HG02840 (cell line): Measurements from ENCODE around the gene CDC25B.

Source experiments
- ATAC-seq: cut with Tn5 transposase; IDR thresholded peaks from one replicate; pipeline ENCODE4 v1.9.1; 2021; ENCODE audit warnings: mild to moderate bottlenecking, moderate library complexity, moderate number of reproducible peaks; ENCODE audit not compliant: unreplicated experiment, low FRiP score

The CDC25B gene

DNA sequence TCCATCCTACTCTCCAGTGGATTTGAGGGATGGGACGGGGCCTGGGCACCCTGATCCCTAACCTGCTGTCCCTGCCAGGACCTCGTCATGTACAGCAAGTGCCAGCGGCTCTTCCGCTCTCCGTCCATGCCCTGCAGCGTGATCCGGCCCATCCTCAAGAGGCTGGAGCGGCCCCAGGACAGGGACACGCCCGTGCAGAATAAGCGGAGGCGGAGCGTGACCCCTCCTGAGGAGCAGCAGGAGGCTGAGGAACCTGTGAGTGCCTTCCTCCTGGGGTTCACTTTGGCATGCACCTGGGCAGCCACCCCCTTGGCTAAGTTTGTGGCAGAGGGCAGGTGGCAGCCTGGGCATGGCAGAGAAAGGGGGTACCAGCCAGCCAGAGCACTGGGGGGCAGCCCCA, 5.7 kb downstream of the CDC25B start:
- ATAC-seq: no peak

DNA sequence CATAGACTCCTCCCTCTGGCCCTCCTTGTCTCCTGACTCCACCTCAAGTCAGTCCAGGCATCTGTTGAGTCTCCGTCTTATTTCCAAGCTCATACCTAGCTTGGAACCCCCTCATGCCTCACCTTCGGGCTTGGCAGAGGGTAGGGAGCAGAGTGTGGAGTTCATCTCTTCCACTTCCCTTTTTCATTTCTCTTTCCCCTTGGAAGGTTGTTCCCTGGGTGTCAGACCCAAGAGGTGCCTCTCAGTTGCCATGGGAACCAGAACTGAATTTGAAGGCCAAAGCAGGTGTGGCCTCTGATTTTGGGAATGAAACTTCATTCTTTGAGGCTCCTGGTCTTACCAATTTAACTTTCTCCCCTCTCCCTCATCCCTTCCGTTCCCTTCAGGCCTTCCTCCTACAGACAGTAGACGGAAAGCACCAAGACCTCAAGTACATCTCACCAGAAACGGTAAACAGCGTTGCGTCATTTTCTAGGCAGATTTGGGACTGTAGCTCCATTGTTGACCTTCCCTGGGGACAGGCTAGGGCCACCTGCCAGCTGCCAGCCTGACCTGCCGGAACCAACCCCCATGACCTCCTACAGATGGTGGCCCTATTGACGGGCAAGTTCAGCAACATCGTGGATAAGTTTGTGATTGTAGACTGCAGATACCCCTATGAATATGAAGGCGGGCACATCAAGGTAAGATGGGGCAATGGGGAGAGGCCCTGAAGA, 6.6 kb downstream of the CDC25B start:
- no peak for ATAC-seq

DNA sequence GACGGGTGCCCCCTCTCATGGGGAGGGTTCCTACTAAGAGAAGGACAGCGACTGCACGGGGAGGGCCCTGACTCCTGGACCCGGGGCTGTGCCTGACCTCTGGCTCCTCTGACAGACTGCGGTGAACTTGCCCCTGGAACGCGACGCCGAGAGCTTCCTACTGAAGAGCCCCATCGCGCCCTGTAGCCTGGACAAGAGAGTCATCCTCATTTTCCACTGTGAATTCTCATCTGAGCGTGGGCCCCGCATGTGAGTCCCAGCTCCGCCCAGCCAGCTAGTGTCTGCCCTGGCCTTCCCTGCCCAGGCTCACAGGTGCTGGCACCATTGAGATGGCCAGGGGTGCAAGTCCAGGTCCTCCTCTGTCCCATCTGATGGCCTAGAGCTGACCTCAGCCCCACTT, 7.2 kb downstream of the CDC25B start:
- ATAC-seq: no peak

DNA sequence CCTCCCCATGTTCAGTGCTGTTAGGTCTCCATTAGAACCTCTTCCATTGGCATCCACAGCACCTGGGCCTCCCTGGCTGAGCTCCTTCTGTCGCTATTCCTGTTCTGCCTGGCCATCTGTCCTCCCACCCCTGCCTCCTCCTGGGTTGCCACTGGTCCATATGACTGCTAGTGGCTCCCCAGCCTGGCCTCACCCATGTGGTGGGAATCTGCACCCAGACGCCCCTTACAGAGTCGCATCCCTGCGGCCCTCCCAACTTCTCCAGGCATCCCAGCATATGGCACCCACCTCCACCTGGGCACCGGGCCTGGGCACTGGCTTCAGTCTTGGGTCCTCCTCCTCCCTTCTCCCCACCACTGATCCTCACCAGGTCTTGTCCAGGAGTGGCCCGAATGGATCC, 7.7 kb downstream of the CDC25B start:
- ATAC-seq: no peak

DNA sequence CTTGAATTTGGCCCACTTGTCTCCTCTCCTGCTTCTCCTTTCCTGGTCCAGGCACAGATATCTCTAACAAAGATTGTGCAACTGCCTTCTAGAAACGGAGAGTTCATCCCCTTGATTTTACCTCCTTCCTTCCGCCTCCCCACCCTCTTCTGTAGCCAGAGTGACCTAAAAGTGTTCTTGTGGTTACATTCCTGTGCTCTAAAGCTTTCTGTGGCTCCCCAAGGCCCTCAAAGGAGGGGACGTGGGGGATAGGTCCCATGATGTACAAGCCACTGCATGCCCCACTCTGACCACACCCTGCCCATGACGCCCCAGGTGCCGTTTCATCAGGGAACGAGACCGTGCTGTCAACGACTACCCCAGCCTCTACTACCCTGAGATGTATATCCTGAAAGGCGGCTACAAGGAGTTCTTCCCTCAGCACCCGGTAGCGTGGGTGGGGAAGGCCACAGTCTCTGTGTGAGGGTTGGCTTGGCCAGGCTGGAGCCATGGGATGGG, 8.2 kb downstream of the CDC25B start:
- ATAC-seq: no peak

DNA sequence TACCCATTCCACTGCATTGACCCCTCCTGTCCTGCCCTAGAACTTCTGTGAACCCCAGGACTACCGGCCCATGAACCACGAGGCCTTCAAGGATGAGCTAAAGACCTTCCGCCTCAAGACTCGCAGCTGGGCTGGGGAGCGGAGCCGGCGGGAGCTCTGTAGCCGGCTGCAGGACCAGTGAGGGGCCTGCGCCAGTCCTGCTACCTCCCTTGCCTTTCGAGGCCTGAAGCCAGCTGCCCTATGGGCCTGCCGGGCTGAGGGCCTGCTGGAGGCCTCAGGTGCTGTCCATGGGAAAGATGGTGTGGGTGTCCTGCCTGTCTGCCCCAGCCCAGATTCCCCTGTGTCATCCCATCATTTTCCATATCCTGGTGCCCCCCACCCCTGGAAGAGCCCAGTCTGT, 8.7 kb downstream of the CDC25B start:
- no peak for ATAC-seq

DNA sequence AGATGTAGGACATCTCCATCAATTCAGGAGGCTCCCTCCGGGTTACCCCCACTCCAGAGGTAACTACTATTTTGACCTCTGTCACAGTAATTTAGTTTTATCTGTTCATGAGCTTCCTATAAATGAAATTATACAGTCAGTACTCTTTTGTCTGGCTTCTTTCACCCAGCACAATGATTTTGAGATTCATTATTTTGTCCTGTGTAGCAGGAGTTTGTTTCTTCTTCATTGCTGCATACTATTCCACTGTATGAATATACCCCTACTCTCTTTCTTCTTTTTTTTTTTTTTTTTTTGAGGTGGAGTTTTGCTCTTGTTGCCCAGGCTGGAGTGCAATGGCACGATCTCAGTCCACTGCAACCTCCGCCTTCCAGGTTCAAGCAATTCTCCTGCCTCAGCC, 12.4 kb downstream of the CDC25B start:
- ATAC-seq: no peak

DNA sequence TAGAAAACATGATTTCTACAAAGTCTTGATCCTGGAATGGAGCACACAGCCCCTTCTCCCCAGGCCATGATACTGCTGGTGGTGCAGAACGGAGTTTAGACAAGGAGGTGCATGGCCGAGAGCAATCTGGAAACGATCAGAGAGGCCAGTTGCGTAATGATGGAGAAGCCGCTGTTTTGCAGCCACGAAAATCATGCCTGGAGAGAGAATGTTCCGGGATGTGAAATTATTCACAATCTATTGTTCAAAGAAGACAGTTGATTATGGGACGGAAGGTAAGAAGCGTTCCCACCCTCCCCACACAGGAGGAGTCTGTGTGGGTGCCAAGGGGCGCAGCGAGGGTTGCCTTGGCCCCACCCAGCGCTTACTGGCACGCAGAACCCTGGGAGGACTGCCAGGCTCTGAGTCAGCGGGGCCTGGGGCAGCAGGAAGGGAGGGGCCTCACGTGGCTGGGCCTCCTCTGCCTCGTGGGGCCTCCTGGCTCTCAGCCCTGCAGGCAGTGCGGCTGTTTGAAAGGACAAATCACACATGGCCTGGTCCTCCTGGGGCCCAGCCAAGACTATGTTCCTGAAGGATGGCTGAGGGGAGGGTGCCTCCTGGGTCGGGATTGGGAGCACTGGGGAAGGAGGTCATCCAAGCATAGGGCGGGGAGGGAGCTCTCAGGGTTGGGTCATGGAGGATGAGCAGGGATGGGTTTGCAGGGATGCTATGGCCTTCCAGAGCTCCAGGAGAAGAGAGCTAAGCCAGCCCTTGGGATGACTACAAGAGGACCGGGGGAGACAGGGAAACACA, 15.6 kb downstream of the CDC25B start:
- no peak for ATAC-seq

DNA sequence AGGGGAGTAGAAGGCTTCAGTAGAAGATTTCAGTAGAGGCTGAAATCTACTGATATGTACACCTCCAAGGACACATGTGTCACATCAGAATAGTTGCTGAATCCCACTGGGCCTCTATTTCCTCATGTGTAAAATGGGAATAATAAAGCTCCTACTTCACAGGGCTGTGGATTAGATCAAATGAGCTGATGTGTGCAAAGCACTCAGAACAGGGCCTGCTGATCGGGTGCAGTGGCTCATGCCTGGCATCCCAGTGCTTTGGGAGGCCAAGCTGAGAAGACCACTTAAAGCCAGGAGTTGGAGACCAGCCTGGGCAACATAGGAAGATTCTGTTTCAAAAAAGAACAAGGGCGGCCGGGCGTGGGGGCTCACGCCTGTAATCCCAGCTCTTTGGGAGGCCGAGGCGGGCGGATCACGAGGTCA, 16.2 kb downstream of the CDC25B start:
- ATAC-seq: no peak

DNA sequence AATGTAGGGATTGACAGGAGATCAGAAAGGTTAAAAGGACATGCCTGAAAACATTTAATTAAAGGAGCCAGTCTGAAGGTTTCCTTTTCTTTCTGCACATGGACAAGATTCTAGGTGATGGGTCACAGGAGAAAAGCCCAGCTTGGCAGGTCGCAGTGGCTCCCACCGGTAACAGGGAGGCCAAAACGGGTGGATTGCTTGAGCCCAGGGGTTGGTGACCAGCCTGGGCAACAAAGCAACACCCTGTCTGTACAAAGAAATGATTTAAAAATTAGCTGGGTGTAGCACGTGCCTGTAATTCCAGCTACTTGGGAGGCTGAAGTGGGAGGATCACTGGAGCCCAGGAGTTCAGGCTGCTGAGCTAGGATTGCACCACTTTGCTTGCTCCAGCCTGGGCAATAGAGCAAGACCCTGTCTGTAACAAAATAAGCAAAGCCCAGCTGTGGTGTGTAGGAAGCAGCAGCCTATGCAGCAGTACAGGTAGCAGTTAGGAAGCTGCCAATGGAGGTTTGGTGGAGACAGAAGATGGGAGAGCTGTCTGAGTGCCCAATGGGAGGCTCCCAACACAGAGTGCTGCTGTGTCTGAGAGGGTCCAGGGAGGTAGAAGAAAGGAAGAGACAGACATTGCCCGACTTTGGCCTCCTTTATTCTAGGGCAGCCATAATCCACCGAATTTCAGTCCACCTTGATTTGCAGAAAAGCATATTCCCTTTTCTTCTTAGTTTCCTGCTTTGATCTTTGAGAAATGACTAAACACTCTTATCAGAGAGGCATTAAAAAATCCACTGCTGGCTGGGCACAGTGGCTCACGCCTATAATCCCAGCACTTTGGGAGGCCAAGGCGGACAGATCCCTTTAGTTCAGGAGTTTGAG, 17.1 kb downstream of the CDC25B start:
- no peak for ATAC-seq

DNA sequence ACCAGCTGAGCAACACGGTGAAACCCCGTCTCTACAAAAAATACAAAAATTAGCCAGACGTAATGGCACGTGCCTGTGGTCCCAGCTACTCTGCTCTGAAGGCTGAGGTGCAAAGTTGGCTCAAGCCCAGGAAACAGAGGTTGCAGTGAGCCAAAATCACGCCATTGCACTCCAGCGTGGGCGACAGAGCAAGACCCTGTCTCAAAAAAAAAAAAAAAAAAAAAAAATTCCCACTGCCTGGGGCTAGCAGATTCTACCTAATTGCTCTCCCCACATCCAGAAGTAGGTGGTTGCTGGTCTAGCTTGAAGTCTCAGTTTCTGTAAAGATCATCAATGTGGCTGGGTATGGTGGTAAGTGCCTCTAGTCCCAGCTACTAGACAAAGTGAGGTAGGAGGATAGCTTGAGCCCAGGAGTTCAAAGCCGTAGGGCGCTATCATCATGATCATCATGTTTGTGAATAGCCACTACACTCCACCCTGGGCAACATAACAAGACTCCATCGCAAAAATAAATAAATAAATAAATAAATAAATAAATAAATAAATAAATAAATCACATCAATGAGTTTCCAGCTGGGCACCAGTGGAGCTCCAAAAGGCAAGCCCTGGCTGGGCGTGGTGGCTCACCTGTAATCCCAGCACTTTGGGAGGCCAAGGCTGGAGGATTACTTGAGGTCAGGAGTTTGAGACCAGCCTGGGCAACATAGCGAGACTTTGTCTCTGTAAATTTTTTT, 17.9 kb downstream of the CDC25B start:
- no peak for ATAC-seq

DNA sequence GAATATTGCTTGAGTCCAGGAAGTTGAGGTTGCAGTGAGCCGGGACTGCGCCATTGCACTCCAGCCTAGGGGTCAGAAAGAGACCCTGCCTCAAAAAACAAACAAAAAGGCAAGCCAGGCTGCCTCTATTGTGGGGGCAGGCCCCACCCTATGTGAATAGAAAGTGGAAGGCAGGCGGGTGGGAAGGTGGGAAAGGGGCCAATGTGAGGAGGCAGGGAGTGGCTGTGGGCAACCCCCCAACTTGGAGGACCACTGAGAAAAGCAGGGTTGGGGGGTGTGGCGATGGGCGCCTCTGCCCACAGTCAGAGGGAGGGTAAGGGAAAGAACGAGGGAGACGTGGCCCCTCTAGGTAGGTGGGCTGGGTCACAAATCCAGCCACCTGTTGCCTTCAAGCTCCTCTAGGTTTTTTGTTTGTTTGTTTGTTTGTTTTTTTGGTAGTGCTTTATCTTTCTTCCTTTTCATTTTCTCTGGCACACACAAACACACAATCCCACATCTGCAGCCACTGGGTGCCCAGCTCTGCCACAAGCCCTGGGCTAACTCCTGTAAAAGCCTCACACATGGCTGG, 18.9 kb downstream of the CDC25B start:
- no peak for ATAC-seq

DNA sequence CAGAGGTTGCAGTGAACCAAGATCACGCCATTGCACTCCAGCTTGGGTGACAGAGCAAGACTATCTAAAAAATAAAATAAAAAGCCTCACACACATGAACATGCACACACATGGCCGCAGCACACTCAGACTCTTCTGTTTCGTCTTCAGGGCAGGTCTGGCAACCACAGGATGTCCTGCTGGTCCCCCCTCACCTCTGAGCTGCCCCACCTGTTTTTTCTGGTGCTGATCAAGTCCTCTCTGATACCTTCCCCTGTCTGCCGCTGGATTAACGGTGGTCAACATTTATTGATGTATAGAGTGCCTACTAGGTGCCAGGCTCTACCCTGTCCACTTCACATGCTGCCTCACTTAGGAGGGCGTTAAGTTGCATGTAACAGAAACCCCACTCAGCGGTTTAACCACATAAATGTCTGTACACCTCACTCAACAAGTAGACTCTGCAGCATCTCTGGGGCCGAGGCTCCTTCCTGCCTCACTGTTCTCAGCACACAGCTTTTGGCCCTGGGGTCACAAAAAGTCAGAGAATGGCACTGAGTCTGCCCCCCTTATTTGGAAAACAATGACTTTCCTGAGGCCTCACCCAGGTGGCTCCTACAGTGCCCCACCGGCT, 19.7 kb downstream of the CDC25B start:
- ATAC-seq: no peak

DNA sequence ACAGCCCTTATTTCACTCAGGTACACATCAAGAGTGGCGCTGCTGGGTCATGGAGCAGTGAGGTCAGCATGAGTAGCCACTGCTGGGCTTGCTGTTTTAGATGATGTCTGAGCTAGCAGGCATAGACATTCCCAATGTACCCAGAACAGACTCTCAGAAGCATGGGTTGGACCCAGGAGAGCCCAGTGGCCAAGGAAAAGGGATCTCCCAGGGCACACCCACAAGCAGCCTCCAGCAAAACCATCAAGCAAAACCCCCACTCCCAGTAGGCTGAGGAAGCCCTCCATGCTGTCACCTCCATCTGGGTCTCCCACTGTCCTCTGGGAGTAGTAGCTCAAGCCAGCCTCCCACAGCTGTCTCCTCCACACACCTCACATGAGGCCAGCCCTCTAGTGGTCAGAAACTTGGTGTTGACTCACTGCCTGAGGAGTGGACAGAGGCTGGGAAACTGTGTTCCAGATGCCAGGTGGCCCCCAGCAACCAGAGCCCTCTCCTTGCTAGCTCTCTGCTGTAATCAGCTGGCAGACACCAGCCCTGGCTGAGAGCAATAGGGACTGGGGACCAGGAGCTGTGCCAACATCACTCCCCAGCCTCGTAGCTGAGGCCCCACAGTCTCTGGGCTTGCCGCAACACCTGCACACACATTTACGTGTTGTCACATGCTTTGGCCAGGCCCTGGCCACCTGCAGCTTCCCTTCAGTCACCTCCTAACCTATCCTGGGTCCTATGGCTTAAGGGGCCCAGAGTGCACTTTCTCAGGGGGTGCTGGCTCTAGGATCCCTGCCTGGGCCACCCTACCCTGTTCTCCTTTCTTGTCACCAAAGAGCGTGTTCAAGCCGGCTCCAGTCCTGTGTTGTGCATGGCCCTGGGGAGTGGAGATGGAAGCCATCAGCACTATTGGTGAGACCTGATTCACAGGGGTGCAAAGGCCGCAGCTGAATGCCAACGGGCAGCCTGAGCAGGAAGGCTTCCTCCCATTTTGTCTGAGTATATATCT, 22.3 kb downstream of the CDC25B start:
- no peak for ATAC-seq

DNA sequence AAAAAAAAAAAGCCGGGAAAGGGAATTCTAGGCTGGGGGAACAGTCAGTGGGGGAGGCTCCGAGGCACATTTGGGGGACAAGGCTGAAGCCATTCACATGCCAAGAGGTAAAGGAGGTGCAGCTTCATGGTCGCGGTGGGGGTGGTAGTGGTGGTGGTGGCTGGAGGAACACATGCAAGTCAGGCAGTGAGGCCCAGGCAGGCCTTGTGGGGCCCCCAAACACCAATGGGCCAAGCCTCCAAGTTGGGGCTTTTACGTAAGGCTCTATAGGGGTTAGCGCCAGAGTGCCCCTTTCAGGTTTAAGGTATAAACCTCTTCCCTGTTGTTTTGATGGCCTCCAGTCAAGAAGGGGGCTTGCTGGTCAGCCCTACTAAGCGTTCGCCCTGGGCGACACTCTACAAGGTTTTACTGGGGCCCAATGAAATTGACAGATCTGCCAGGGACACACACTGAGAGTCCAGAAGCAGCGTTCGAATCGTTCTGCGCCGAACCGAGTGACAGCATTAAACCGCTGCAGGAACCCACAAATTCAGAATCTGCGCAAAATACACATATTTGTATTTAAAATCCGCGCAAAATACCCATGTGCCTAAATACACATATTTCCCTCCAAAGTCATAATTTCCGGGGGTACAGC, 23.4 kb downstream of the CDC25B start:
- no peak for ATAC-seq

DNA sequence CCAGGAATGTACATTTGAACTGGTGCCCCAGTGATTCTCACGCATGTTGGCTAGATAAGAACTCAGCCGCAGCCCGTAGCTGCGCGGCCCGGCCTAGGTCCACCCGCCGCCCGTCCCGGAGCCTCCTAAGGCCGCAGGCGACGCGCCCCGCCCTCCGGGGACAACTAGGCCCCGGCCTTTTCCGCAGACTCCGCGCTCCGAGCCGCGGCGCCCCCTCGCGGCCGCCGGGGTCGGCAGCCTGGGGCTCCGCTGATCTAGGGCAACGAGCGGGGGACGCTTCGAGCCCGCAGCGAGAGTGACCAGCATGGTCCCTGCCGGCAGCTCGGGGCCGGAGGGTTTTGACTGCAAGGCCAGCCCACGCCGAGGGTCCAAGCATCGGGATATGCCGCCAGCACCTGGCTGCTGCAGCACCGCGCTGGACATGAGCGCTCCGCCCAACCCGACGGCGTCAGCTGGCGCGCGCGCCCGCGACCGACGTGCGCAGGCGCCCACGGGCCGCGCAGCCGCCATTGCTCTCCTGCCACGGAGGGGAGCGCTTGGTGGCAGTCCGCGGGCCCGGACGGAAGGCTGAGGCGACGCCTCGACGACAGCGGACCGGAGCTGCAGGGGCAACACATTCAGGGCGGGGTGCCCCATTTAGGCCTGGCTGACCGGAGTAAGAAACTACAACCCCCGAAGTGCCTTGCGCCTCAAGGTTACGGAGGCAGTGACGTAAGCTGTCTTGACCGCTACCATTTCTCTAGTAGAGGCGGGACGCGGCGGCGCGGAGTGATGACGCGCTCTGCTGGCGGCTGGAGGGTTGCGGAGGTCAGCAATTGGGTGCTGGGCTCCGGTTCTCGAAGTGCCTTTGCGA, 24.2 kb downstream of the CDC25B start, which contains the start of gene AP5S1:
Gene AP5S1 (plus strand): TSS at position 500 of the 853 bp plus-strand sequence. CDS start 1,571 bp downstream, outside the sequence.
- ATAC-seq: peak; percentile 81
